IMR-90 (cell line): Measurements from ENCODE around the gene EPHA2. TPM values are rescaled to one million over a fixed set of nuclear protein-coding genes. Genes with fewer than 3 reads are reported as not detected.
A peak's percentile ranks its signal among the peaks of the same experiment; 100 is the strongest.

Source experiments
- ATAC-seq: fragments of 200-7000 bp; cut with Tn5 transposase; 2 replicates; pipeline ENCODE4 v1.9.1; 2020; ENCODE audit warnings: low read depth, mild to moderate bottlenecking, moderate library complexity
- BruUV-seq: library from RNA; stranded (reverse); fragments of 400-500 nt; replicated peaks from 2 replicates; lab custom pipeline; 2021; lab: Mats Ljungman, UMichigan
- CTCF ChIA-PET: fragments of 300-600 bp; formaldehyde crosslinking; extraction: SDS; loops from one replicate; lab custom pipeline; 2021; ENCODE audit warnings: antibody characterized with exemption; lab: Yijun Ruan, JAX
- POLR2A ChIA-PET: fragments of 300-600 bp; sonication (Branson Sonifier 250); formaldehyde crosslinking; loops from one replicate; lab custom pipeline; 2022; ENCODE audit warnings: antibody characterized with exemption; ENCODE audit not compliant: unreplicated experiment; lab: Charles Lee
- DNase-seq: peaks from one replicate; pipeline ENCODE4 v3.0.0; 2013
- H2AFZ ChIP-seq: replicated peaks from 2 replicates; pipeline ENCODE3; 2013; ENCODE audit warnings: low read length, mild to moderate bottlenecking; ENCODE audit not compliant: poor library complexity
- H2AK5ac ChIP-seq: 2 replicates; pipeline ENCODE4 v1.6.1; 2013; ENCODE audit warnings: low read depth, low read length, inconsistent platforms
- H2AK9ac ChIP-seq: replicated peaks from 2 replicates; pipeline ENCODE3; 2013; ENCODE audit warnings: mild to moderate bottlenecking, low read depth, low read length, moderate library complexity; ENCODE audit not compliant: poor library complexity
- H2BK120ac ChIP-seq: 2 replicates; pipeline ENCODE4 v1.6.1; 2013; ENCODE audit warnings: low read depth, low read length, inconsistent platforms
- H2BK15ac ChIP-seq: 3 replicates; pipeline ENCODE4 v1.6.1; 2013; ENCODE audit warnings: low read depth, low read length, inconsistent platforms
- H2BK20ac ChIP-seq: 2 replicates; pipeline ENCODE4 v1.6.1; 2013; ENCODE audit warnings: low read depth, mild to moderate bottlenecking, inconsistent platforms, low read length, moderate library complexity
- H2BK5ac ChIP-seq: 2 replicates; pipeline ENCODE4 v1.6.1; 2013; ENCODE audit warnings: mild to moderate bottlenecking, low read depth, low read length, inconsistent platforms; ENCODE audit not compliant: poor library complexity, severe bottlenecking
- H3K14ac ChIP-seq: replicated peaks from 2 replicates; pipeline ENCODE4 v1.6.1; 2013; ENCODE audit warnings: low read depth, low read length, inconsistent platforms
- H3K18ac ChIP-seq: 2 replicates; pipeline ENCODE4 v1.6.1; 2013; ENCODE audit warnings: low read depth, low read length, control low read depth
- H3K23ac ChIP-seq: 2 replicates; pipeline ENCODE4 v1.6.1; 2013; ENCODE audit warnings: low read depth, low read length, inconsistent platforms
- H3K27ac ChIP-seq: 2 replicates; pipeline ENCODE4 v1.5.1; 2013; ENCODE audit warnings: mild to moderate bottlenecking, control low read depth, low read length; ENCODE audit not compliant: insufficient read depth
- H3K27me3 ChIP-seq: 2 replicates; pipeline ENCODE4 v1.6.1; 2013; ENCODE audit warnings: low read length; ENCODE audit not compliant: control insufficient read depth, insufficient read depth
- H3K36me3 ChIP-seq: 2 replicates; pipeline ENCODE4 v1.6.1; 2013; ENCODE audit warnings: low read length, mixed read lengths; ENCODE audit not compliant: control insufficient read depth, insufficient read depth
- H3K4ac ChIP-seq: 2 replicates; pipeline ENCODE4 v1.6.1; 2013; ENCODE audit warnings: low read depth, low read length, inconsistent platforms
- H3K4me1 ChIP-seq: 2 replicates; pipeline ENCODE4 v1.6.1; 2013; ENCODE audit warnings: low read length, mixed read lengths; ENCODE audit not compliant: control insufficient read depth, insufficient read depth
- H3K4me2 ChIP-seq: 2 replicates; pipeline ENCODE4 v1.6.1; 2013; ENCODE audit warnings: low read depth, mild to moderate bottlenecking, control low read depth, low read length, moderate library complexity
- H3K4me3 ChIP-seq: 2 replicates; pipeline ENCODE4 v1.5.1; 2013; ENCODE audit warnings: low read depth, mild to moderate bottlenecking, control low read depth, low read length, moderate library complexity; ENCODE audit not compliant: insufficient read depth
- H3K56ac ChIP-seq: 2 replicates; pipeline ENCODE4 v1.6.1; 2013; ENCODE audit warnings: low read length, inconsistent platforms; ENCODE audit not compliant: insufficient read depth; ENCODE audit errors: extremely low read depth
- H3K79me1 ChIP-seq, 2 experiments: 2 replicates each; pipeline ENCODE4 v1.6.1; 2013; ENCODE audit warnings: low read length in 2 of 2, inconsistent platforms in 1 of 2, low read depth in 1 of 2
- H3K9ac ChIP-seq: 2 replicates; pipeline ENCODE4 v1.6.1; 2013; ENCODE audit warnings: low read depth, low read length, control low read depth
- H3K9me1 ChIP-seq: 2 replicates; pipeline ENCODE4 v1.6.1; 2013; ENCODE audit warnings: low read length, inconsistent platforms; ENCODE audit not compliant: insufficient read depth
- H3K9me3 ChIP-seq: 2 replicates; pipeline ENCODE4 v1.6.1; 2013; ENCODE audit warnings: low read length; ENCODE audit not compliant: control insufficient read depth, insufficient read depth
- H4K20me1 ChIP-seq: 2 replicates; pipeline ENCODE4 v1.6.1; 2013; ENCODE audit warnings: low read length, inconsistent platforms; ENCODE audit not compliant: insufficient read depth
- H4K5ac ChIP-seq: 2 replicates; pipeline ENCODE4 v1.6.1; 2013; ENCODE audit warnings: mild to moderate bottlenecking, low read depth, low read length, control low read depth
- H4K8ac ChIP-seq, 2 experiments: 2 replicates each; pipeline ENCODE4 v1.6.1; 2013; ENCODE audit warnings: low read depth in 2 of 2, low read length in 2 of 2, control low read depth in 1 of 2, inconsistent platforms in 1 of 2
- H4K91ac ChIP-seq: 2 replicates; pipeline ENCODE4 v1.6.1; 2013; ENCODE audit warnings: low read depth, low read length, inconsistent platforms; ENCODE audit not compliant: insufficient read depth
- BHLHE40 ChIP-seq: fragments of 150-350 bp; IDR thresholded peaks from 2 replicates; pipeline ENCODE4 v1.6.1; 2016; ENCODE audit warnings: mild to moderate bottlenecking, low read depth, low read length
- MAFK ChIP-seq: IDR thresholded peaks from 2 replicates; pipeline ENCODE4 v1.6.1; 2012; ENCODE audit warnings: low read depth, low read length, improper control_type of control experiment
- MAZ ChIP-seq: IDR thresholded peaks from 2 replicates; pipeline ENCODE4 v1.6.1; 2012; ENCODE audit warnings: low read depth, mild to moderate bottlenecking, low read length, improper control_type of control experiment, moderate library complexity, borderline replicate concordance
- MXI1 ChIP-seq: IDR thresholded peaks from 2 replicates; pipeline ENCODE4 v1.6.1; 2012; ENCODE audit warnings: low read depth, mild to moderate bottlenecking, low read length, moderate library complexity, borderline replicate concordance
- RCOR1 ChIP-seq: IDR thresholded peaks from 2 replicates; pipeline ENCODE4 v1.6.1; 2012; ENCODE audit warnings: mild to moderate bottlenecking, low read length, improper control_type of control experiment; ENCODE audit not compliant: insufficient replicate concordance
- SMC3 ChIP-seq: fragments of 150-350 bp; IDR thresholded peaks from 2 replicates; pipeline ENCODE4 v1.6.1; 2016; ENCODE audit warnings: low read depth, mild to moderate bottlenecking, antibody characterized with exemption, low read length, moderate library complexity
- WGBS, 2 experiments: methylation state at CpG; one replicate each; pipeline versions ENCODE4 v1.1.5 to v1.1.7; 2013; ENCODE audit warnings: missing lambda C conversion rate in 2 of 2; ENCODE audit not compliant: insufficient read length in 1 of 2; ENCODE audit errors: extremely low coverage in 2 of 2; 5-methylcytosine and 5-hydroxymethylcytosine counted together
- dilution Hi-C: fragments of 300-500 bp; cut with HindIII; formaldehyde crosslinking; loops from one replicate; pipeline ENCODE4 v1.14.3; 2018; ENCODE audit warnings: low sequenced_read_pairs; ENCODE audit not compliant: unreplicated experiment
- in situ Hi-C: fragments of 300-500 bp; cut with MboI; formaldehyde crosslinking; loops from 3 replicates; pipeline ENCODE4 v1.14.3; 2019; ENCODE audit warnings: low sequenced_read_pairs, inconsistent platforms, mixed read lengths
- intact Hi-C: fragments of 100-400 bp; cut with micrococcal nuclease; formaldehyde crosslinking; loops from 2 replicates; pipeline ENCODE4 v1.10.0; 2022
- polyA plus RNA-seq, 3 experiments: library from polyadenylated mRNA; depleted of rRNA; stranded (reverse); fragments of >200 nt; gene quantifications; 2 replicates each; pipeline ENCODE4 v1.2.3, GENCODE V29; 2012; ENCODE audit warnings: low replicate concordance in 1 of 3
- total RNA-seq: library from RNA; depleted of rRNA; stranded (reverse); fragments of >200 nt; gene quantifications from 2 replicates; pipeline ENCODE4 v1.2.3, GENCODE V29; 2012

The EPHA2 gene
- total and polyA plus RNA-seq, 2 of the 4 experiments (the other 2 are of a cell fraction) = 24.0 to 72.6 TPM

- Histone ChIP-seq H4K5ac (no peak overlapping the region), H3K9me3 (no peaks in the 10 kb centered on the region), H3K14ac (no peak overlapping the region), H3K36me3 (peaks cover 50% of the 10 kb centered on the region), H3K4ac (no peak overlapping the region), H2AK5ac (no peak overlapping the region), H3K56ac (no peak overlapping the region), H3K4me2 (no peak overlapping the region), H3K4me1 (peaks cover 31% of the 10 kb centered on the region), H3K79me1 (peaks cover 26 to 79% of the 10 kb centered on the region in 2 experiments), H2BK120ac (no peak overlapping the region), H4K8ac (no peak overlapping the region), H3K9me1 (peaks cover 24% of the 10 kb centered on the region; the same call in 1 of the 2 replicates), H2BK5ac (peak overlapping the region; percentile 72), H3K4me3 (no peak overlapping the region), H2AK9ac (peak overlapping the region; percentile 31), H3K18ac (no peak overlapping the region), H4K91ac (0 out of 2 replicates have a peak overlapping the region, but pooled peaks have one; percentile 25), H2BK15ac (no peak overlapping the region), H3K27ac (no peak overlapping the region), H3K9ac (no peak overlapping the region), H3K27me3 (no peaks in the 10 kb centered on the region), H2BK20ac (no peak overlapping the region), H2AFZ (peak overlapping the region; percentile 15), H4K20me1 (peaks cover 51% of the 10 kb centered on the region), H3K23ac (no peak overlapping the region)
- WGBS, 2 experiments = 95% methylated on average over 17 of the region's 31 CpGs; no CpG with 5 or more reads in 1 of the 2 experiments
- no peak for ATAC-seq
- ChIA-PET POLR2A (no interaction called here), CTCF (no interaction called here)
- no peak for DNase-seq
- intact Hi-C loops (no loop called here), dilution Hi-C loops (no loop called here), in situ Hi-C loops (no loop called here)
- TF ChIP-seq RCOR1 = no peak
- TF ChIP-seq MAFK = no peak
- TF ChIP-seq MAZ = no peak
- TF ChIP-seq SMC3 = no peak
- TF ChIP-seq MXI1 = no peak
- no peak for TF ChIP-seq BHLHE40
- BruUV-seq = no TSS peak
Observed at GRCh38 chr1:16137890-16138467, 17.9 kb downstream of the EPHA2 start.
